Measurements from ENCODE around the gene PTBP2. TPM values are rescaled to one million over a fixed set of nuclear protein-coding genes. Genes with fewer than 3 reads are reported as not detected.

Gene PTBP2
- total RNA-seq, 1 donor from 2014 or later, result 75.5 TPM

GRCh38 chr1:96688767-96689166, 32.8 kb upstream of the PTBP2 start:
- TF ChIP-seq, protein P1, sequence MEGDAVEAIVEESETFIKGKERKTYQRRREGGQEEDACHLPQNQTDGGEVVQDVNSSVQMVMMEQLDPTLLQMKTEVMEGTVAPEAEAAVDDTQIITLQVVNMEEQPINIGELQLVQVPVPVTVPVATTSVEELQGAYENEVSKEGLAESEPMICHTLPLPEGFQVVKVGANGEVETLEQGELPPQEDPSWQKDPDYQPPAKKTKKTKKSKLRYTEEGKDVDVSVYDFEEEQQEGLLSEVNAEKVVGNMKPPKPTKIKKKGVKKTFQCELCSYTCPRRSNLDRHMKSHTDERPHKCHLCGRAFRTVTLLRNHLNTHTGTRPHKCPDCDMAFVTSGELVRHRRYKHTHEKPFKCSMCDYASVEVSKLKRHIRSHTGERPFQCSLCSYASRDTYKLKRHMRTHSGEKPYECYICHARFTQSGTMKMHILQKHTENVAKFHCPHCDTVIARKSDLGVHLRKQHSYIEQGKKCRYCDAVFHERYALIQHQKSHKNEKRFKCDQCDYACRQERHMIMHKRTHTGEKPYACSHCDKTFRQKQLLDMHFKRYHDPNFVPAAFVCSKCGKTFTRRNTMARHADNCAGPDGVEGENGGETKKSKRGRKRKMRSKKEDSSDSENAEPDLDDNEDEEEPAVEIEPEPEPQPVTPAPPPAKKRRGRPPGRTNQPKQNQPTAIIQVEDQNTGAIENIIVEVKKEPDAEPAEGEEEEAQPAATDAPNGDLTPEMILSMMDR (conservative IDR thresholded peaks at IDR 0.05), result no peak
- no peaks in the 10 kb centered on the region for H3K4me1 Mint-ChIP-seq
- H3K27me3 Mint-ChIP-seq (ENCODE audit: low read depth), result no peaks in the 10 kb centered on the region
- H3K36me3 Mint-ChIP-seq (ENCODE audit: low read depth), result no peaks in the 10 kb centered on the region
- no peak overlapping the region for H3K27ac Mint-ChIP-seq (ENCODE audit: unreplicated experiment)
- H3K9me3 Mint-ChIP-seq, result peaks cover 2% of the 10 kb centered on the region
- no peak for DNase-seq (ENCODE audit: low read depth, low spot score)
- no peak overlapping the region for H3K4me3 Mint-ChIP-seq

DNA sequence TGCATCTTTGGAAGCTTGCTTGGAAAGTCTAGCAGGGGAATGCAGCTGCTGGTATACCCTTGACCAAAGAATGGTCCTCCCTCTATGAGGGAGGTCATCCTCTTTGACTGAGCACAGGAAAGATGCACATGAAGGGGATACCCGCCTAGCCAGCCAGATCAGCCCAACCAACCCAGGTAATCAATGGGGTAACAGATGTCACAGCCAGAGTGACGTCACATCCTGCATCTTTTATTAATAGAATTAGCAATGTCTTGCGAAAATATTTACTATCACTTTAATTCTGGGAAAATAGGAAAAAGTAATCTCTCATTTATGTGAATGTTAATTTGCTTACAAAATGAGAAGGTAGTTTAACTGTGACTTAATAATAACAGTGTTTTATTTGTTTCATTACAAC, 25.6 kb upstream of the PTBP2 start:
- H3K4me1 Mint-ChIP-seq, result no peaks in the 10 kb centered on the region
- DNase-seq (ENCODE audit: low read depth, low spot score), result no peak
- H3K27me3 Mint-ChIP-seq (ENCODE audit: low read depth), result no peaks in the 10 kb centered on the region
- H3K4me3 Mint-ChIP-seq, result no peak overlapping the region
- H3K27ac Mint-ChIP-seq (ENCODE audit: unreplicated experiment), result no peak overlapping the region
- H3K9me3 Mint-ChIP-seq, result peaks cover 8% of the 10 kb centered on the region
- TF ChIP-seq, protein P1 (conservative IDR thresholded peaks at IDR 0.05), result no peak
- no peaks in the 10 kb centered on the region for H3K36me3 Mint-ChIP-seq (ENCODE audit: low read depth)

DNA sequence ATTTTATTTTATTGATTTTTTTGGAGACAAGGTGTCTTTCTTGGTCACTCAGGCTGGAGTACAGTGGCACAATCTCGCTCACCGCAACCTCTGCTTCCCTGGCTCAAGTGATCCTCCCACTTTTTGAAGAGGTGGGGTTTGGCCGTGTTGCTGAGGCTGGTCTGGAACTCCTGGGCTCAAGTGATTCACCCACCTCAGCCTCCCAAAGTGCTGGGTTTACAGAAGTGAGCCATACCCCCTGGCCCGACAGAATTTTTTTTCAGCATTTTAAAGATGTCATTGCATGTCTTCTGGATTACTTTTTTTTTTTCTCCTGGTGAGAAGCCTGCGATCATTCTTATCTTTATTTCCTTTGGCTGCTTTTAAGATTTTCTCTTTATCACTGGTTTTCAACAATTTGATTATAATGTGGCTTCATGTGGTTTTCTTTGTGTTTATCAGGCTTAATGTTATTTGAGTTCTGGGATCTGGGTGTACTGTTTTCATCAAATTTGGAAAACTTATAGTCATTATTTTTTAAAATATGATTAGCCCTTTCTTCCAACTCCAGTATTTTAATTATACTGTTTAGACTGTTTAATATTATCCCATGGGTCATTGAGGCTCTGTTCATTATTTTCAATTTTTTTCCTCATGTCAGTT, 23.1 kb upstream of the PTBP2 start:
- Mint-ChIP-seq H3K4me1 (no peaks in the 10 kb centered on the region), H3K27me3 (ENCODE audit: low read depth) (no peaks in the 10 kb centered on the region), H3K36me3 (ENCODE audit: low read depth) (no peaks in the 10 kb centered on the region), H3K4me3 (no peak overlapping the region), H3K9me3 (peaks cover 8% of the 10 kb centered on the region), H3K27ac (ENCODE audit: unreplicated experiment) (no peak overlapping the region)
- DNase-seq (ENCODE audit: low read depth, low spot score), result no peak
- TF ChIP-seq, protein P1 (conservative IDR thresholded peaks at IDR 0.05), result no peak

GRCh38 chr1:96703186-96703585, 18.4 kb upstream of the PTBP2 start:
- Mint-ChIP-seq H3K27me3 (ENCODE audit: low read depth) (no peaks in the 10 kb centered on the region), H3K4me1 (no peaks in the 10 kb centered on the region), H3K4me3 (no peak overlapping the region), H3K36me3 (ENCODE audit: low read depth) (no peaks in the 10 kb centered on the region), H3K27ac (ENCODE audit: unreplicated experiment) (no peak overlapping the region), H3K9me3 (peaks cover 3% of the 10 kb centered on the region)
- DNase-seq (ENCODE audit: low read depth, low spot score), result no peak
- TF ChIP-seq, protein P1 (conservative IDR thresholded peaks at IDR 0.05), result no peak

GRCh38 chr1:96707023-96707422, 14.6 kb upstream of the PTBP2 start:
- no peak overlapping the region for H3K4me3 Mint-ChIP-seq
- DNase-seq (ENCODE audit: low read depth, low spot score), result no peak
- no peaks in the 10 kb centered on the region for H3K36me3 Mint-ChIP-seq (ENCODE audit: low read depth)
- TF ChIP-seq, protein P1 (conservative IDR thresholded peaks at IDR 0.05), result no peak
- no peaks in the 10 kb centered on the region for H3K4me1 Mint-ChIP-seq
- H3K9me3 Mint-ChIP-seq, result no peaks in the 10 kb centered on the region
- H3K27me3 Mint-ChIP-seq (ENCODE audit: low read depth), result no peaks in the 10 kb centered on the region
- no peak overlapping the region for H3K27ac Mint-ChIP-seq (ENCODE audit: unreplicated experiment)

All from neural crest cell (in vitro differentiated cells).